Adrenal gland (tissue), 5 donors: Measurements from ENCODE around the gene GATD1.
A peak's percentile ranks its signal among the peaks of the same experiment; 100 is the strongest.

ENCODE experiments used
- CTCF ChIP-seq, 6 experiments: fragments of 450-650 bp in 4 of 6; fragments of 200-600 bp in 2 of 6; sonication (generic) in 1 of 6; IDR thresholded peaks; 1 replicate in 5 of 6; 2 replicates in 1 of 6; pipeline versions ENCODE4 v1.5.1 to v1.8.0; 2016 to 2021; ENCODE audit warnings: antibody characterized with exemption in 6 of 6, mild to moderate bottlenecking in 2 of 6, moderate library complexity in 1 of 6
- POLR2A ChIP-seq, 2 donors: fragments of 450-650 bp; IDR thresholded peaks; one replicate each; pipeline ENCODE4 v1.6.1; 2017; ENCODE audit warnings: antibody characterized with exemption in 2 of 2, mild to moderate bottlenecking in 2 of 2, moderate library complexity in 1 of 2
- donor health status: DM: no; HTN: no; CAD: no.

GRCh38 chr11:818396-819128, 41.3 kb upstream of the GATD1 start, which contains the start of gene PNPLA2:
- TF ChIP-seq CTCF (IDR thresholded peaks at IDR 0.05): no peak
- peak in 1 of 2 donors; percentile 15 for TF ChIP-seq POLR2A (IDR thresholded peaks at IDR 0.05)
